HFFc6 (cell line): ENCODE measurements around the gene FAM227A. TPM values are rescaled to one million over a fixed set of nuclear protein-coding genes. Genes with fewer than 3 reads are reported as not detected.

Source experiments
- DNase-seq: peaks from one replicate; pipeline ENCODE4 v3.0.0-alpha.2; 2018
- H3K27ac Mint-ChIP-seq: 2 replicates; pipeline ENCODE4 v1.8.0; 2020; ENCODE audit warnings: mild to moderate bottlenecking, mixed read lengths
- H3K27me3 Mint-ChIP-seq: 2 replicates; pipeline ENCODE4 v1.8.0; 2021; ENCODE audit warnings: mild to moderate bottlenecking, moderate library complexity, mixed read lengths; ENCODE audit not compliant: insufficient read depth
- H3K36me3 Mint-ChIP-seq: 2 replicates; pipeline ENCODE4 v1.8.0; 2021; ENCODE audit warnings: low read depth, mixed read lengths
- H3K4me1 Mint-ChIP-seq: 2 replicates; pipeline ENCODE4 v1.8.0; 2020; ENCODE audit warnings: low read depth, mixed read lengths
- H3K4me3 Mint-ChIP-seq: 2 replicates; pipeline ENCODE4 v1.8.0; 2020; ENCODE audit warnings: mild to moderate bottlenecking, moderate library complexity, mixed read lengths
- H3K9me3 Mint-ChIP-seq: 2 replicates; pipeline ENCODE4 v1.8.0; 2020; ENCODE audit warnings: mild to moderate bottlenecking, mixed read lengths
- total RNA-seq, 6 experiments: library from RNA; stranded (reverse); fragmentation: NEBNext Ultra II Directional; extraction: Animal tissue kit (Norgen Biotek cat#: 25700); gene quantifications; 2 replicates in 1 of 6; 3 replicates in 5 of 6; pipeline ENCODE4 v1.2.3, GENCODE V29; 2021
- TF ChIP-seq, protein P1 (sequence below): fragments of 200-600 bp; sonication (generic); IDR thresholded peaks from 2 replicates; pipeline ENCODE4 v1.5.0; 2021; ENCODE audit warnings: antibody characterized with exemption, mild to moderate bottlenecking

FAM227A gene
- total RNA-seq, 6 experiments from 2014 or later = 0.41 to 0.88 (median 0.80) TPM

DNA sequence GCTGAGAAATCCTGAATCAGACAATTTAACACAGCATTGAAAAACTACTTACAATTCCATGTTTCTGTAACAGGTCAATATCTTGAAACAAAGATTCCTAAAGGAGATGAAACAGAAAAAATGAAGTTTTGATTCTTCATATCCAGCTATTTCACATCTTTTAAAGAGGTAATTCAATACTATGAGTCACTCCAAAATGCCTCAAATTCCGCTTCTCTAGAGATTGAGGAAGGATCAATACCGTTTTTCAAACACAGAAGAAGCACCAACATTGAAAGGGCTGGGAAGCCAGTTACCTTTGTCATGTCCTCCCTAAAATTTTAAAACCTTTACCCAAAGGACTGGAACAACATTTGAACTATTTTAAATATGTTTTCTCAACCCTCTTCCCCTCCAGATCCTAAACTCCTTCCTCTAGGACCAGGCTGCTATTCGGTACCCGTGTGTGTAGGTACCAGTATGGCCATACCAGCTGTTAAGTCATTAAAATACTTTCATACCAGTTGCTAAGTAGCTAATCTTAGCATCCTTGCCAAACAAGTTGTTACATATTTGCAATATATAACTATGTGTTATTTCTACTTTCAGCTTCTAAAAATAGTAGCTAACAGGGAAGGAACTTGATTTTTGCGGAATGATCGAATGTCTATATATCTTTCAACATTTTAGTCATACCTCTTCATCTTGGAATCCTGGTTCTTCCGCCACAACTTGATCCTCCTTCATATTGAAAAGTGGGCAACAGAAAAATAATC, 88.5 kb downstream of the FAM227A start:
- Mint-ChIP-seq H3K27ac (no peak overlapping the region), H3K4me1 (peaks cover 25% of the 10 kb centered on the region), H3K36me3 (no peaks in the 10 kb centered on the region), H3K4me3 (no peak overlapping the region), H3K27me3 (peaks cover 1% of the 10 kb centered on the region), H3K9me3 (no peaks in the 10 kb centered on the region)
- TF ChIP-seq, protein P1, sequence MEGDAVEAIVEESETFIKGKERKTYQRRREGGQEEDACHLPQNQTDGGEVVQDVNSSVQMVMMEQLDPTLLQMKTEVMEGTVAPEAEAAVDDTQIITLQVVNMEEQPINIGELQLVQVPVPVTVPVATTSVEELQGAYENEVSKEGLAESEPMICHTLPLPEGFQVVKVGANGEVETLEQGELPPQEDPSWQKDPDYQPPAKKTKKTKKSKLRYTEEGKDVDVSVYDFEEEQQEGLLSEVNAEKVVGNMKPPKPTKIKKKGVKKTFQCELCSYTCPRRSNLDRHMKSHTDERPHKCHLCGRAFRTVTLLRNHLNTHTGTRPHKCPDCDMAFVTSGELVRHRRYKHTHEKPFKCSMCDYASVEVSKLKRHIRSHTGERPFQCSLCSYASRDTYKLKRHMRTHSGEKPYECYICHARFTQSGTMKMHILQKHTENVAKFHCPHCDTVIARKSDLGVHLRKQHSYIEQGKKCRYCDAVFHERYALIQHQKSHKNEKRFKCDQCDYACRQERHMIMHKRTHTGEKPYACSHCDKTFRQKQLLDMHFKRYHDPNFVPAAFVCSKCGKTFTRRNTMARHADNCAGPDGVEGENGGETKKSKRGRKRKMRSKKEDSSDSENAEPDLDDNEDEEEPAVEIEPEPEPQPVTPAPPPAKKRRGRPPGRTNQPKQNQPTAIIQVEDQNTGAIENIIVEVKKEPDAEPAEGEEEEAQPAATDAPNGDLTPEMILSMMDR = no peak
- no peak for DNase-seq

DNA sequence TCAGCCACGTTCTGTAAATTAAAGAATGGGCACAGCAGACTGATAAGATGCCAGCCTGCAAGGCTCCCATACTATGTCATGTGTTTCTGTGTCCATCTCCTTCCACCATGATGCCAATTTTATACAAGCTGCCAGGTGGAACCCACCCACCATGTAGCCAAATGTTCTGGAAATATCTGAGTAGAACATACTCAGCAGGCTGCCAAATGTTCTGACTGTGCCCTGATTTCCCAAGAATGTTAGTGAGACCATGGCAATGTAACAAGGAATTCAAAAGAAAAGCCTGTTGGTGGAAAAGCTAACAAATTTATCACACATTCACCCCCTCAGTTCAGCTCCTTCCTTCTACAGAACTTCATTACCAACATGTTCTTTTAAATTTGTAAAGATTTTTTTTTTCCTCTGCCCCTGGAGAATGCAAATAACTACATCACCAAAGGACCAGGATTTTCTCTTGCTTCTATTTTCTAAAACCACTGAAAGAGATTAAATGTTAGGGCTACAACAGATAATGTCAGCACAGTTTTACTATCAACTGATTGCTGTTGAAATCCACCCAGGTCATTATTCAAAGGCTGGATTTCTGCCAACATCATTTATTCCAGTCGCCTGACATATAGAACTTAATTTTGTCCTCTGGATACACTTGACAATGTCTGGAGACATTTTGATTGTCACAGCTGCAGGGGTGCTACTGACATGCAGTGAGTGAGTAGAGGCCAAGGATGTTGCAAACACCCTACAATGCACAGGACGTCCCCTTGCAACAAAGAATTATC, 89.3 kb downstream of the FAM227A start:
- H3K9me3 Mint-ChIP-seq = no peaks in the 10 kb centered on the region
- peaks cover 1% of the 10 kb centered on the region for H3K27me3 Mint-ChIP-seq
- H3K4me3 Mint-ChIP-seq = no peak overlapping the region
- DNase-seq = no peak
- TF ChIP-seq, protein P1 = no peak
- H3K4me1 Mint-ChIP-seq = peaks cover 23% of the 10 kb centered on the region
- no peaks in the 10 kb centered on the region for H3K36me3 Mint-ChIP-seq
- no peak overlapping the region for H3K27ac Mint-ChIP-seq

DNA sequence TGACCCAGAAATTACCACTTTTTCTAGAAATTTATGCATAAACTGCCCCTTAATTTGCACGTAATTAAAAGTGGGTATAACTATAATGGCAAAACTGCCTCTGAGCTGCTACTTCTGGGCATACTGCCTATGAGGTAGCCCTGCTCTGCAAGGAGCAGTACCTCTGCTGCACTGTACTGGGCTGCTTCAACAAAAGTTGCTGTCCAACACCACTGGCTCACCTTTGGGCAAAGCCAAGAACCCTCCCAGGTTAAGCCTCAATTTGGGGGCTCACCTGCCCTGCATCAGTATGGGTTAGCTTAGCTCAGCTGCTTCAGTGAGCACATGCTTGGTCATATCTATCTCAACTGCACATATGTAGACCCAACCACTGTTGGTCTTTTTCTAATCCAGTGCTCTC, 90.8 kb downstream of the FAM227A start:
- no peak for DNase-seq
- Mint-ChIP-seq H3K36me3 (no peaks in the 10 kb centered on the region), H3K9me3 (no peaks in the 10 kb centered on the region), H3K27ac (no peak overlapping the region), H3K27me3 (peaks cover 1% of the 10 kb centered on the region), H3K4me3 (no peak overlapping the region), H3K4me1 (peaks cover 10% of the 10 kb centered on the region)
- TF ChIP-seq, protein P1 = no peak

DNA sequence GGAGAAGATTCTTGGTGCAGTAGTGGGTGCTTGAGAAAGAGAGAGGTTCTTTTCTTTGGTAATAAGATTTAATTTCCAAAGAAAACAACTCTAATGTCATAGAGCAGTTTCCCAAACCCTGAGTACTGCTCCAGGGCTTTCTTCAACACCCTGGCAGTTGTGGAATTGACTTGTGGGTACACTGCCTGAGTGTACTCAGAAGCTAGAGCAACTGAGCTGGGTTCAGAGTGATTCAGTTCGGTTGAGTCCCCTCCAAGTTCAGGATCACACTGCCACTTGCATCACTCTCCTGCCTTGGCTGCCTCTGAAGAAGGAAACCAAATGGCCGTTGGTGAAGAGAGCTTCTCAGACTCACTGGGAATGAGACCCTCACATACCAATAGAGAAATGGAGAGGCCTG, 91.5 kb downstream of the FAM227A start:
- no peaks in the 10 kb centered on the region for H3K36me3 Mint-ChIP-seq
- H3K27me3 Mint-ChIP-seq = no peaks in the 10 kb centered on the region; the same call in 1 of the 2 replicates
- TF ChIP-seq, protein P1 = no peak
- peaks cover 6% of the 10 kb centered on the region for H3K4me1 Mint-ChIP-seq
- H3K4me3 Mint-ChIP-seq = no peak overlapping the region
- H3K9me3 Mint-ChIP-seq = no peaks in the 10 kb centered on the region
- no peak overlapping the region for H3K27ac Mint-ChIP-seq
- peak; percentile 9 for DNase-seq

DNA sequence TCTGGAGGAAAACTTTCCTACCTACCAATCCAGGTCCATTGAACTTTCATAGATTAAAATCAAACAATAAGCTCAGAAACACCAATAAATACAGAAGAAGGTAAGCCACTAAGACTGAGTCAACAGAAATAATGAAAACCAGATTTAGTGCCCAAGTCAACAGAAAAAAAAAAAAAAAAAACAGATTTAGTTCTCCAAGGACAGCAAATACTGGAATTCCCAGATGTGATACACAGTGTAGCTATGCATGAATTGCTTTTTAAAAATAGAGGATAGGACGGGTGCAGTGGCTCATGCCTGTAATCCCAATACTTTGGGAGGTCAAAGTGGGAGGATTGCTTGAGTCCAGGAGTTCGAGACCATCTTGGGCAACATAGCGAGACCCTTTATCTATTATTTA, 101.9 kb downstream of the FAM227A start:
- peaks cover 8% of the 10 kb centered on the region for H3K4me1 Mint-ChIP-seq
- TF ChIP-seq, protein P1 = no peak

More for the DNA sequence above, 101.9 kb downstream of the FAM227A start:
- H3K4me3 Mint-ChIP-seq = no peak overlapping the region
- H3K36me3 Mint-ChIP-seq = no peaks in the 10 kb centered on the region
- H3K9me3 Mint-ChIP-seq = no peaks in the 10 kb centered on the region
- H3K27ac Mint-ChIP-seq = peak overlapping the region; percentile 44
- peak; percentile 83 for DNase-seq
- H3K27me3 Mint-ChIP-seq = no peaks in the 10 kb centered on the region
